ENCODE data around the gene GCKR.
"Not testable (repeated sequence)": the region's sequence is repeated elsewhere in the genome, so short reads cannot be mapped to it uniquely, and the experiment has no call there.

Gene GCKR

GRCh38 chr2:27537287-27537686 is 40.6 kb downstream of the GCKR start:
- Mint-ChIP-seq H3K27ac (no peak overlapping the region), H3K36me3 (no peaks in the 10 kb centered on the region), H3K27me3 (peaks cover 11% of the 10 kb centered on the region), H3K4me1 (no peaks in the 10 kb centered on the region), H3K4me3 (no peak overlapping the region), H3K9me3 (no peaks in the 10 kb centered on the region)
- no peak for DNase-seq (ENCODE audit: low spot score in 2 of 2)
- no peak for ATAC-seq (ENCODE audit: low read depth)

- not testable (repeated sequence) for ATAC-seq (ENCODE audit: low read depth); H3K9me3 Mint-ChIP-seq; H3K36me3 Mint-ChIP-seq; H3K4me3 Mint-ChIP-seq; DNase-seq (ENCODE audit: low spot score in 2 of 2); H3K4me1 Mint-ChIP-seq; H3K27ac Mint-ChIP-seq
- peaks cover 10% of the 10 kb centered on the region for H3K27me3 Mint-ChIP-seq
Observed at GRCh38 chr2:27538839-27539450, 42.3 kb downstream of the GCKR start.

- not testable (repeated sequence) for H3K4me1 Mint-ChIP-seq; H3K9me3 Mint-ChIP-seq; DNase-seq (ENCODE audit: low spot score in 2 of 2); H3K27me3 Mint-ChIP-seq; H3K36me3 Mint-ChIP-seq; H3K27ac Mint-ChIP-seq; ATAC-seq (ENCODE audit: low read depth); H3K4me3 Mint-ChIP-seq
Observed at GRCh38 chr2:27539649-27540048, 43.0 kb downstream of the GCKR start.

GRCh38 chr2:27544143-27544821 is 47.6 kb downstream of the GCKR start:
- no peaks in the 10 kb centered on the region for H3K4me1 Mint-ChIP-seq
- no peak overlapping the region for H3K4me3 Mint-ChIP-seq
- H3K27me3 Mint-ChIP-seq: no peaks in the 10 kb centered on the region
- no peak for ATAC-seq (ENCODE audit: low read depth)
- peaks cover 2% of the 10 kb centered on the region for H3K36me3 Mint-ChIP-seq
- no peak overlapping the region for H3K27ac Mint-ChIP-seq
- H3K9me3 Mint-ChIP-seq: peaks cover 2% of the 10 kb centered on the region
- no peak for DNase-seq (ENCODE audit: low spot score in 2 of 2)

GRCh38 chr2:27545348-27546141 is 48.9 kb downstream of the GCKR start:
- no peak for DNase-seq (ENCODE audit: low spot score in 2 of 2)

GRCh38 chr2:27549303-27549702 is 52.7 kb downstream of the GCKR start:
- no peak overlapping the region for H3K27ac Mint-ChIP-seq
- no peak overlapping the region for H3K4me3 Mint-ChIP-seq
- ATAC-seq (ENCODE audit: low read depth): no peak
- peaks cover 4% of the 10 kb centered on the region for H3K27me3 Mint-ChIP-seq
- no peak for DNase-seq (ENCODE audit: low spot score in 2 of 2)
- H3K4me1 Mint-ChIP-seq: no peaks in the 10 kb centered on the region
- H3K9me3 Mint-ChIP-seq: peaks cover 2% of the 10 kb centered on the region
- peaks cover 2% of the 10 kb centered on the region for H3K36me3 Mint-ChIP-seq

More at GRCh38 chr2:27545348-27546141, 48.9 kb downstream of the GCKR start:
- Mint-ChIP-seq H3K27ac (no peak overlapping the region), H3K4me3 (no peak overlapping the region), H3K9me3 (peaks cover 2% of the 10 kb centered on the region), H3K27me3 (no peaks in the 10 kb centered on the region), H3K36me3 (peaks cover 2% of the 10 kb centered on the region), H3K4me1 (no peaks in the 10 kb centered on the region)
- ATAC-seq (ENCODE audit: low read depth): no peak

- peaks cover 4% of the 10 kb centered on the region for H3K27me3 Mint-ChIP-seq
- peaks cover 2% of the 10 kb centered on the region for H3K36me3 Mint-ChIP-seq
- no peaks in the 10 kb centered on the region for H3K4me1 Mint-ChIP-seq
- no peak for ATAC-seq (ENCODE audit: low read depth)
- H3K9me3 Mint-ChIP-seq: peaks cover 1% of the 10 kb centered on the region
- H3K4me3 Mint-ChIP-seq: no peak overlapping the region
- no peak overlapping the region for H3K27ac Mint-ChIP-seq
- no peak for DNase-seq (ENCODE audit: low spot score in 2 of 2)
Observed at GRCh38 chr2:27551514-27551913, 54.9 kb downstream of the GCKR start.

GRCh38 chr2:27552941-27553340 is 56.3 kb downstream of the GCKR start:
- ATAC-seq (ENCODE audit: low read depth) (no peak), DNase-seq (ENCODE audit: low spot score in 2 of 2) (no peak)
- H3K4me1 Mint-ChIP-seq: no peaks in the 10 kb centered on the region
- no peak overlapping the region for H3K27ac Mint-ChIP-seq
- no peak overlapping the region for H3K4me3 Mint-ChIP-seq
- H3K27me3 Mint-ChIP-seq: peaks cover 4% of the 10 kb centered on the region
- no peaks in the 10 kb centered on the region for H3K36me3 Mint-ChIP-seq
- H3K9me3 Mint-ChIP-seq: no peaks in the 10 kb centered on the region

- H3K36me3 Mint-ChIP-seq; H3K9me3 Mint-ChIP-seq; H3K4me3 Mint-ChIP-seq; H3K4me1 Mint-ChIP-seq; H3K27ac Mint-ChIP-seq; DNase-seq (ENCODE audit: low spot score in 2 of 2); ATAC-seq (ENCODE audit: low read depth); H3K27me3 Mint-ChIP-seq: not testable (repeated sequence)
Observed at GRCh38 chr2:27554451-27554850, 57.8 kb downstream of the GCKR start.

- Mint-ChIP-seq H3K4me3 (no peak overlapping the region), H3K4me1 (no peaks in the 10 kb centered on the region), H3K27me3 (peaks cover 2% of the 10 kb centered on the region), H3K36me3 (no peaks in the 10 kb centered on the region), H3K9me3 (no peaks in the 10 kb centered on the region), H3K27ac (no peak overlapping the region)
- no peak for ATAC-seq (ENCODE audit: low read depth)
- no peak for DNase-seq (ENCODE audit: low spot score in 2 of 2)
Observed at GRCh38 chr2:27559228-27559627, 62.6 kb downstream of the GCKR start.

GRCh38 chr2:27561060-27561459 is 64.4 kb downstream of the GCKR start:
- DNase-seq (ENCODE audit: low spot score in 2 of 2) (no peak), ATAC-seq (ENCODE audit: low read depth) (no peak)
- peaks cover under 1% of the 10 kb centered on the region for H3K36me3 Mint-ChIP-seq
- H3K9me3 Mint-ChIP-seq: no peaks in the 10 kb centered on the region
- H3K27ac Mint-ChIP-seq: no peak overlapping the region
- no peak overlapping the region for H3K4me3 Mint-ChIP-seq
- no peaks in the 10 kb centered on the region for H3K4me1 Mint-ChIP-seq
- peaks cover 7% of the 10 kb centered on the region for H3K27me3 Mint-ChIP-seq

- H3K4me3 Mint-ChIP-seq: no peak overlapping the region
- H3K9me3 Mint-ChIP-seq: peaks cover 2% of the 10 kb centered on the region
- peaks cover 28% of the 10 kb centered on the region for H3K27me3 Mint-ChIP-seq
- DNase-seq (ENCODE audit: low spot score in 2 of 2) (no peak), ATAC-seq (ENCODE audit: low read depth) (no peak)
- H3K36me3 Mint-ChIP-seq: peaks cover 9% of the 10 kb centered on the region
- H3K4me1 Mint-ChIP-seq: no peaks in the 10 kb centered on the region
- no peak overlapping the region for H3K27ac Mint-ChIP-seq
Observed at GRCh38 chr2:27566628-27567027, 70.0 kb downstream of the GCKR start.

GRCh38 chr2:27569398-27569797 is 72.8 kb downstream of the GCKR start:
- H3K4me3 Mint-ChIP-seq: no peak overlapping the region
- no peak for DNase-seq (ENCODE audit: low spot score in 2 of 2)
- peaks cover 9% of the 10 kb centered on the region for H3K36me3 Mint-ChIP-seq
- H3K4me1 Mint-ChIP-seq: no peaks in the 10 kb centered on the region
- peaks cover 24% of the 10 kb centered on the region for H3K27me3 Mint-ChIP-seq
- no peak overlapping the region for H3K27ac Mint-ChIP-seq
- peaks cover 6% of the 10 kb centered on the region for H3K9me3 Mint-ChIP-seq
- no peak for ATAC-seq (ENCODE audit: low read depth)

- H3K4me1 Mint-ChIP-seq: no peaks in the 10 kb centered on the region
- no peak overlapping the region for H3K27ac Mint-ChIP-seq
- H3K36me3 Mint-ChIP-seq: peaks cover 8% of the 10 kb centered on the region
- no peak overlapping the region for H3K4me3 Mint-ChIP-seq
- ATAC-seq (ENCODE audit: low read depth) (no peak), DNase-seq (ENCODE audit: low spot score in 2 of 2) (no peak)
- H3K9me3 Mint-ChIP-seq: peaks cover 6% of the 10 kb centered on the region
- peaks cover 19% of the 10 kb centered on the region for H3K27me3 Mint-ChIP-seq
Observed at GRCh38 chr2:27571197-27571596, 74.6 kb downstream of the GCKR start.
